ENCODE data around the gene FCRL2. TPM values are rescaled to one million over a fixed set of nuclear protein-coding genes. Genes with fewer than 3 reads are reported as not detected.

FCRL2 gene
- total RNA-seq, 1 donor from 2014 or later: not detected

GRCh38 chr1:157773493-157774350 lies 3.2 kb downstream of the FCRL2 start:
- H3K4me1 ChIP-seq: no peaks in the 10 kb centered on the region
- TF ChIP-seq CTCF (IDR thresholded peaks at IDR 0.05; ENCODE audit: borderline replicate concordance): no peak
- no peak overlapping the region for H3K4me3 ChIP-seq
- DNase-seq: no peak
- intact Hi-C loops (cut with micrococcal nuclease): no loop called here
- H3K27me3 ChIP-seq (ENCODE audit: low read depth): peaks cover 7% of the 10 kb centered on the region
- H3K27ac ChIP-seq (replicated peaks): no peak overlapping the region
- no peaks in the 10 kb centered on the region for H3K9me3 ChIP-seq (replicated peaks)
- no peaks in the 10 kb centered on the region for H3K36me3 ChIP-seq

DNA sequence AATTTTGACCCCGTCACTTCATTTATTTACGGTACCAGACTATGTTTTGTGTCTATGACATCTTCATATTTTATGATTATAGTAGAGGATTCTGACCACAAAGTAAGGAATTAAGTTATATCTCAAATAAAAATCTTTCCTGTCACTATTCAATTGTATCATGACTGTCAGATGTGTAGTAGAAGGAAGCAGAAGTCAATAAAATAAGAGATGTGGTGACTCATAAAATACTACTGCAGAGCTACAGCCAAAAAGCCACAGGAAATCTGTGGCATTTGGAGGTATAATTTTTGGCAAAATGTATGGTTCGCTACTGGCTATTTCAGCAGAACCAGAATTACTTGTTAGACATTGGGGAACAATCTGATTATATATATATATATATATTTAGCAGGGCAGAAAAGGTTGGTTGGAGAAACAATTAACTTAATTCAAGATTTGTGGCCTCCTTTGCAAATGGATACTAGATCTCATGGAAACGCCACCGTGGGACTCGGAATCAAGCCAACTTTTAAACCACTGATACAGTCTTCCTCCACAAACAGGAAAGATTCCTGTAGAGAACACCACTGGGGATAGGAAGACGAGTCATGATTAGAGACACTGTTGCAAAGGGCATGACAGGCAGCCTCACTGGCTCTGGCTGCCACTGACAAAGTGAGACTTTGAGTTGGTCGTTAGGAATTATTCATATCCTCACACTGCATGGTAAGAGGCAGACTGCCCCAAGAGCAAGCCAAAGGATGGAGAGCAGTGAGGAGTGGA lies 5.1 kb downstream of the FCRL2 start:
- Histone ChIP-seq H3K9me3 (replicated peaks) (no peaks in the 10 kb centered on the region), H3K36me3 (no peaks in the 10 kb centered on the region), H3K27ac (replicated peaks) (no peak overlapping the region), H3K27me3 (ENCODE audit: low read depth) (peaks cover 7% of the 10 kb centered on the region), H3K4me1 (no peaks in the 10 kb centered on the region), H3K4me3 (no peak overlapping the region)
- TF ChIP-seq CTCF (IDR thresholded peaks at IDR 0.05; ENCODE audit: borderline replicate concordance): no peak
- intact Hi-C loops (cut with micrococcal nuclease): no loop called here
- no peak for DNase-seq

DNA sequence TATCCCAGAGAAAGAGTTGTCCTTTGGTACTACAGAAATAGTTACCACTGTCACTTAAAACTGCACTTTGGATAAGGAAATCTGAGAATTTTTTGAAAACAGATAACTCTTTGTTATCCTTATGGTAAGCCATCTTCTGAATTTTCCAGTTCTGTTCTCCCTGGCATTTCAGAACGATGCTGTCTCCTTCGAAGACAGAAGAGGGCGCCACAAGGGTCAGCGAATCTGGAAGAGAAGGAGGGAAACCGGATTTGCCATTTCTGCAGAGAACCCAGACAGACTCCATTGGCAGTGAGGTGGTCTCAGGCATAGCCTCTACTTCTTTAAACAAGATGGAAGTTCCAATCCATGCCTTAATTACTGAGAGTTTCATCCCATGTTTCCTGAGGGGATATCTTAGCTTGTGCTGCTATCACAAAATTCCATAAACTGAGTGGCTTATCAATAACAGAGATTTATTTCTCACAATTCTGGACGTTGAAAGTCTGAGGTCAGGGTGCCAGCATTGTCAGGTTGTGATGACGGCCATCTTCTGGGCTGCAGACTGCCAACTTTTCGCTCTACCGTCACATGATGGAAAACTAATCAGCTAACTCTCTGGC lies 6.4 kb downstream of the FCRL2 start:
- H3K4me1 ChIP-seq: no peaks in the 10 kb centered on the region
- no peak for DNase-seq
- intact Hi-C loops (cut with micrococcal nuclease): no loop called here
- peaks cover 3% of the 10 kb centered on the region for H3K27me3 ChIP-seq (ENCODE audit: low read depth)
- H3K4me3 ChIP-seq: no peak overlapping the region
- no peaks in the 10 kb centered on the region for H3K36me3 ChIP-seq
- no peak for TF ChIP-seq CTCF (IDR thresholded peaks at IDR 0.05; ENCODE audit: borderline replicate concordance)
- no peak overlapping the region for H3K27ac ChIP-seq (replicated peaks)
- H3K9me3 ChIP-seq (replicated peaks): no peaks in the 10 kb centered on the region

- TF ChIP-seq CTCF (IDR thresholded peaks at IDR 0.05; ENCODE audit: borderline replicate concordance): no peak
- Histone ChIP-seq H3K27me3 (ENCODE audit: low read depth) (peaks cover 3% of the 10 kb centered on the region), H3K4me1 (no peaks in the 10 kb centered on the region), H3K4me3 (no peak overlapping the region), H3K9me3 (replicated peaks) (no peaks in the 10 kb centered on the region), H3K27ac (replicated peaks) (no peak overlapping the region), H3K36me3 (no peaks in the 10 kb centered on the region)
- no peak for DNase-seq
- intact Hi-C loops (cut with micrococcal nuclease): no loop called here
These were observed 10.1 kb downstream of the FCRL2 start for GRCh38 chr1:157766792-157767191.

DNA sequence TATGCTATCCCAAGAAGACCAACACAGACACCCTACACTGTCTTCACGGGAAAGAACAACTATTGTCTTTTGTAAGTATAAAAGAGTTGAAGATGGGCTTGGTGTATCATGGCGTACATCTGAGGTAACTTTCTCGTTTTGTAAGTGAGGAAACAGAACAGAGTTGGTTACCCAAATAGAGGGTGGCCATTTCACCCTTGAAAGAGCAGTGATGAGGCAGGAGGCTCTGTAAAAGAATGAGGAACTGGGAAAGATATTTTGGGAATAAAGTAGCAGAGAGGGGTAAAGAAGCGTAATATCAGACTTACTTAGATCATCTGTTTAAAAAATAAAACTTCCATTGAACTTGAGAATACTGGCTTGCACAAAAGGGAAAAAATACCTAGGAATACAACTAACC lies 18.9 kb downstream of the FCRL2 start:
- Histone ChIP-seq H3K4me3 (no peak overlapping the region), H3K4me1 (no peaks in the 10 kb centered on the region), H3K36me3 (no peaks in the 10 kb centered on the region), H3K27ac (replicated peaks) (no peak overlapping the region), H3K27me3 (ENCODE audit: low read depth) (no peaks in the 10 kb centered on the region), H3K9me3 (replicated peaks) (peaks cover 15% of the 10 kb centered on the region)
- intact Hi-C loops (cut with micrococcal nuclease): no loop called here
- TF ChIP-seq CTCF (IDR thresholded peaks at IDR 0.05; ENCODE audit: borderline replicate concordance): no peak
- no peak for DNase-seq
